ENCODE measurements around the gene VPREB3. TPM values are rescaled to one million over a fixed set of nuclear protein-coding genes. Genes with fewer than 3 reads are reported as not detected.

The VPREB3 gene
- total and polyA plus RNA-seq, 2 of the 8 experiments (the other 6 are each of a cell fraction or from before 2014, with no cell fraction given), result 0.52 to 4.6 TPM

DNA sequence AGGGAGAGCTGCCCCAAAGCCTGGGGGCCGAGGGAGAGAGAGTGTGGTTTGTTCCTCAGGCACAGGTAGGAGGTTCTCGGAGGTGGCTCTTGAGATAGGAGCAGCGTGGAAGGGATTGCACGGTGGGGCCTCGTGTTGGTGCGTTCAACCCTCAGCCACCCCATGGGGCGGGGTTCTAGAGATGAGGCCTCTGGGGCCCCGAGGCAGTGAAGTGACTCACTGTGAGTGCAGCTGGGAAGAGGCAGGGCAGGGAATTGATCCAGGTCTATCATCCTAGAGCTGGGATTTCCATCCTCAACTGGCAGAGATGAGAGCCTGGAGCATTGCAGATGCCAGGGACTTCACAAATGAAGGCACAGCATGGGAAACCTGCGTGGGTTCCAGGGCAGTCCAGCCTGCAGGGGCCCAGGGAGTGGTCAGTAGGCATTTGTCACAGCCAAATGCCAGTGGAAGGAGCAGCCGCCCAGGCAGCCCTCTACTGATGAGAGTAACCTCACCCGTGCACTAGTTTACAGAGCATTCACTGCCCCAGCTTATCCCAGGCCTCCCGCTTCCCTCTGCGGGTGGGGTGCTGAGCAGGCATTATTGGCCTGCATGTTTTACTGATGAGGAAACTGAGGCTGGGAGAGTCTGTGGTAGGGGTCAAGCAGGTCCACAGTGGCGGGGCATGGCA, 27.4 kb upstream of the VPREB3 start (continued):
- TF ChIP-seq USF2 (IDR thresholded peaks at IDR 0.05; ENCODE audit: low read length), result no peak
- no peak for TF ChIP-seq HDAC6 (IDR thresholded peaks at IDR 0.05; ENCODE audit: low read depth, low read length)
- no peak for TF ChIP-seq SP1 (IDR thresholded peaks at IDR 0.05; ENCODE audit: low read depth, low read length)
